GM23338 (cell line): ENCODE measurements around the gene FBXW11.

Source experiments
- CREB1 ChIP-seq: fragments of 250-450 bp; sonication (Bioruptor Pico); IDR thresholded peaks from 2 replicates; pipeline ENCODE4 v1.5.0; 2020; ENCODE audit warnings: low read depth, mild to moderate bottlenecking, moderate library complexity
- EZH2 ChIP-seq: fragments of 200-600 bp; sonication (generic); IDR thresholded peaks from one replicate; pipeline ENCODE4 v1.8.0; 2017; ENCODE audit warnings: antibody characterized with exemption, mild to moderate bottlenecking, low read depth; ENCODE audit not compliant: unreplicated experiment
- EZH2phosphoT487 ChIP-seq: fragments of 200-600 bp; sonication (generic); IDR thresholded peaks from one replicate; pipeline ENCODE4 v1.8.1; 2018; ENCODE audit warnings: antibody characterized with exemption; ENCODE audit not compliant: unreplicated experiment
- JUNB ChIP-seq: IDR thresholded peaks from one replicate; pipeline ENCODE4 v1.6.1; 2016; ENCODE audit warnings: antibody characterized with exemption; ENCODE audit not compliant: unreplicated experiment
- NANOG ChIP-seq: IDR thresholded peaks from 2 replicates; pipeline ENCODE4 v1.6.1; 2016; ENCODE audit warnings: antibody characterized with exemption, borderline replicate concordance
- POLR2AphosphoS5 ChIP-seq: IDR thresholded peaks from 2 replicates; pipeline ENCODE4 v1.6.1; 2016; ENCODE audit warnings: antibody characterized with exemption, low read depth
- STAT1 ChIP-seq: IDR thresholded peaks from one replicate; pipeline ENCODE4 v1.6.1; 2016; ENCODE audit warnings: antibody characterized with exemption; ENCODE audit not compliant: unreplicated experiment
- ZNF331 ChIP-seq: fragments of 250-450 bp; sonication (Bioruptor Pico); IDR thresholded peaks from 2 replicates; pipeline ENCODE4 v1.5.0; 2020; ENCODE audit warnings: low read depth, mild to moderate bottlenecking, moderate library complexity
- TF ChIP-seq, protein P1 (sequence below), 2 experiments: fragments of 200-600 bp in 1 of 2; sonication (generic) in 1 of 2; conservative IDR thresholded peaks; 2 replicates each; pipeline versions ENCODE4 v1.5.1 to v1.6.1; 2016 to 2017; ENCODE audit warnings: antibody characterized with exemption in 2 of 2, low read depth in 2 of 2, mild to moderate bottlenecking in 2 of 2, moderate library complexity in 1 of 2
- TF ChIP-seq, protein P2 (sequence below): IDR thresholded peaks from one replicate; pipeline ENCODE4 v1.6.1; 2018; ENCODE audit warnings: antibody characterized with exemption; ENCODE audit not compliant: unreplicated experiment
- TF ChIP-seq, protein P3 (sequence below): IDR thresholded peaks from 2 replicates; pipeline ENCODE4 v1.6.1; 2016; ENCODE audit warnings: antibody characterized with exemption
- TF ChIP-seq, protein P4 (sequence below): fragments of 250-450 bp; sonication (Bioruptor Pico); IDR thresholded peaks from 2 replicates; pipeline ENCODE4 v1.5.0; 2020; ENCODE audit warnings: mild to moderate bottlenecking, moderate library complexity

DNA sequence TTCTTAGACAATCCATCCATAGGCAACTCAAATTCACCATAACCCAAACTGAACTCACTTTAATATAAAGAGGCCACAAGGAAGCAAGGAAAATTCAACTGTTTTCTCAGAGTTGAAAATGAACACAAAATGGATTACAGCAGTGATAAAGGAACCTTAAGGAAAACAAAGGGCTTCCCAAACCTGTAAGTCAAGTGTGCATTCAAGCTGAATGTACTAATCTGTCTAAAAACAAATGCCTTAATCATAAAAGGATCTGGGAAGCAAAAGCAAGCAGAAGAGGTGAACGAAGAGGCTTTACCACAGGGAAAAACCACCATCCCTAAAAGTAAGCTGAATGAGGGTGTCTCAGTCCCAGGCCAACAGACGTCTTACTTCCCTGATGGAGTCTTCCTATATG, 13.6 kb downstream of the FBXW11 start:
- TF ChIP-seq POLR2AphosphoS5 (no peak), JUNB (no peak), EZH2phosphoT487 (no peak), EZH2 (no peak), CREB1 (CRISPR knock-in tag) (no peak), ZNF331 (no peak), NANOG (no peak), STAT1 (no peak)
- TF ChIP-seq, protein P1, sequence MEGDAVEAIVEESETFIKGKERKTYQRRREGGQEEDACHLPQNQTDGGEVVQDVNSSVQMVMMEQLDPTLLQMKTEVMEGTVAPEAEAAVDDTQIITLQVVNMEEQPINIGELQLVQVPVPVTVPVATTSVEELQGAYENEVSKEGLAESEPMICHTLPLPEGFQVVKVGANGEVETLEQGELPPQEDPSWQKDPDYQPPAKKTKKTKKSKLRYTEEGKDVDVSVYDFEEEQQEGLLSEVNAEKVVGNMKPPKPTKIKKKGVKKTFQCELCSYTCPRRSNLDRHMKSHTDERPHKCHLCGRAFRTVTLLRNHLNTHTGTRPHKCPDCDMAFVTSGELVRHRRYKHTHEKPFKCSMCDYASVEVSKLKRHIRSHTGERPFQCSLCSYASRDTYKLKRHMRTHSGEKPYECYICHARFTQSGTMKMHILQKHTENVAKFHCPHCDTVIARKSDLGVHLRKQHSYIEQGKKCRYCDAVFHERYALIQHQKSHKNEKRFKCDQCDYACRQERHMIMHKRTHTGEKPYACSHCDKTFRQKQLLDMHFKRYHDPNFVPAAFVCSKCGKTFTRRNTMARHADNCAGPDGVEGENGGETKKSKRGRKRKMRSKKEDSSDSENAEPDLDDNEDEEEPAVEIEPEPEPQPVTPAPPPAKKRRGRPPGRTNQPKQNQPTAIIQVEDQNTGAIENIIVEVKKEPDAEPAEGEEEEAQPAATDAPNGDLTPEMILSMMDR (conservative IDR thresholded peaks at IDR 0.05; ENCODE audit: low read depth in 2 of 2), result no peak
- TF ChIP-seq, protein P2, sequence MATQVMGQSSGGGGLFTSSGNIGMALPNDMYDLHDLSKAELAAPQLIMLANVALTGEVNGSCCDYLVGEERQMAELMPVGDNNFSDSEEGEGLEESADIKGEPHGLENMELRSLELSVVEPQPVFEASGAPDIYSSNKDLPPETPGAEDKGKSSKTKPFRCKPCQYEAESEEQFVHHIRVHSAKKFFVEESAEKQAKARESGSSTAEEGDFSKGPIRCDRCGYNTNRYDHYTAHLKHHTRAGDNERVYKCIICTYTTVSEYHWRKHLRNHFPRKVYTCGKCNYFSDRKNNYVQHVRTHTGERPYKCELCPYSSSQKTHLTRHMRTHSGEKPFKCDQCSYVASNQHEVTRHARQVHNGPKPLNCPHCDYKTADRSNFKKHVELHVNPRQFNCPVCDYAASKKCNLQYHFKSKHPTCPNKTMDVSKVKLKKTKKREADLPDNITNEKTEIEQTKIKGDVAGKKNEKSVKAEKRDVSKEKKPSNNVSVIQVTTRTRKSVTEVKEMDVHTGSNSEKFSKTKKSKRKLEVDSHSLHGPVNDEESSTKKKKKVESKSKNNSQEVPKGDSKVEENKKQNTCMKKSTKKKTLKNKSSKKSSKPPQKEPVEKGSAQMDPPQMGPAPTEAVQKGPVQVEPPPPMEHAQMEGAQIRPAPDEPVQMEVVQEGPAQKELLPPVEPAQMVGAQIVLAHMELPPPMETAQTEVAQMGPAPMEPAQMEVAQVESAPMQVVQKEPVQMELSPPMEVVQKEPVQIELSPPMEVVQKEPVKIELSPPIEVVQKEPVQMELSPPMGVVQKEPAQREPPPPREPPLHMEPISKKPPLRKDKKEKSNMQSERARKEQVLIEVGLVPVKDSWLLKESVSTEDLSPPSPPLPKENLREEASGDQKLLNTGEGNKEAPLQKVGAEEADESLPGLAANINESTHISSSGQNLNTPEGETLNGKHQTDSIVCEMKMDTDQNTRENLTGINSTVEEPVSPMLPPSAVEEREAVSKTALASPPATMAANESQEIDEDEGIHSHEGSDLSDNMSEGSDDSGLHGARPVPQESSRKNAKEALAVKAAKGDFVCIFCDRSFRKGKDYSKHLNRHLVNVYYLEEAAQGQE, result no peak
- TF ChIP-seq, protein P3, sequence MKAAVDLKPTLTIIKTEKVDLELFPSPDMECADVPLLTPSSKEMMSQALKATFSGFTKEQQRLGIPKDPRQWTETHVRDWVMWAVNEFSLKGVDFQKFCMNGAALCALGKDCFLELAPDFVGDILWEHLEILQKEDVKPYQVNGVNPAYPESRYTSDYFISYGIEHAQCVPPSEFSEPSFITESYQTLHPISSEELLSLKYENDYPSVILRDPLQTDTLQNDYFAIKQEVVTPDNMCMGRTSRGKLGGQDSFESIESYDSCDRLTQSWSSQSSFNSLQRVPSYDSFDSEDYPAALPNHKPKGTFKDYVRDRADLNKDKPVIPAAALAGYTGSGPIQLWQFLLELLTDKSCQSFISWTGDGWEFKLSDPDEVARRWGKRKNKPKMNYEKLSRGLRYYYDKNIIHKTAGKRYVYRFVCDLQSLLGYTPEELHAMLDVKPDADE, result no peak
- TF ChIP-seq, protein P4, sequence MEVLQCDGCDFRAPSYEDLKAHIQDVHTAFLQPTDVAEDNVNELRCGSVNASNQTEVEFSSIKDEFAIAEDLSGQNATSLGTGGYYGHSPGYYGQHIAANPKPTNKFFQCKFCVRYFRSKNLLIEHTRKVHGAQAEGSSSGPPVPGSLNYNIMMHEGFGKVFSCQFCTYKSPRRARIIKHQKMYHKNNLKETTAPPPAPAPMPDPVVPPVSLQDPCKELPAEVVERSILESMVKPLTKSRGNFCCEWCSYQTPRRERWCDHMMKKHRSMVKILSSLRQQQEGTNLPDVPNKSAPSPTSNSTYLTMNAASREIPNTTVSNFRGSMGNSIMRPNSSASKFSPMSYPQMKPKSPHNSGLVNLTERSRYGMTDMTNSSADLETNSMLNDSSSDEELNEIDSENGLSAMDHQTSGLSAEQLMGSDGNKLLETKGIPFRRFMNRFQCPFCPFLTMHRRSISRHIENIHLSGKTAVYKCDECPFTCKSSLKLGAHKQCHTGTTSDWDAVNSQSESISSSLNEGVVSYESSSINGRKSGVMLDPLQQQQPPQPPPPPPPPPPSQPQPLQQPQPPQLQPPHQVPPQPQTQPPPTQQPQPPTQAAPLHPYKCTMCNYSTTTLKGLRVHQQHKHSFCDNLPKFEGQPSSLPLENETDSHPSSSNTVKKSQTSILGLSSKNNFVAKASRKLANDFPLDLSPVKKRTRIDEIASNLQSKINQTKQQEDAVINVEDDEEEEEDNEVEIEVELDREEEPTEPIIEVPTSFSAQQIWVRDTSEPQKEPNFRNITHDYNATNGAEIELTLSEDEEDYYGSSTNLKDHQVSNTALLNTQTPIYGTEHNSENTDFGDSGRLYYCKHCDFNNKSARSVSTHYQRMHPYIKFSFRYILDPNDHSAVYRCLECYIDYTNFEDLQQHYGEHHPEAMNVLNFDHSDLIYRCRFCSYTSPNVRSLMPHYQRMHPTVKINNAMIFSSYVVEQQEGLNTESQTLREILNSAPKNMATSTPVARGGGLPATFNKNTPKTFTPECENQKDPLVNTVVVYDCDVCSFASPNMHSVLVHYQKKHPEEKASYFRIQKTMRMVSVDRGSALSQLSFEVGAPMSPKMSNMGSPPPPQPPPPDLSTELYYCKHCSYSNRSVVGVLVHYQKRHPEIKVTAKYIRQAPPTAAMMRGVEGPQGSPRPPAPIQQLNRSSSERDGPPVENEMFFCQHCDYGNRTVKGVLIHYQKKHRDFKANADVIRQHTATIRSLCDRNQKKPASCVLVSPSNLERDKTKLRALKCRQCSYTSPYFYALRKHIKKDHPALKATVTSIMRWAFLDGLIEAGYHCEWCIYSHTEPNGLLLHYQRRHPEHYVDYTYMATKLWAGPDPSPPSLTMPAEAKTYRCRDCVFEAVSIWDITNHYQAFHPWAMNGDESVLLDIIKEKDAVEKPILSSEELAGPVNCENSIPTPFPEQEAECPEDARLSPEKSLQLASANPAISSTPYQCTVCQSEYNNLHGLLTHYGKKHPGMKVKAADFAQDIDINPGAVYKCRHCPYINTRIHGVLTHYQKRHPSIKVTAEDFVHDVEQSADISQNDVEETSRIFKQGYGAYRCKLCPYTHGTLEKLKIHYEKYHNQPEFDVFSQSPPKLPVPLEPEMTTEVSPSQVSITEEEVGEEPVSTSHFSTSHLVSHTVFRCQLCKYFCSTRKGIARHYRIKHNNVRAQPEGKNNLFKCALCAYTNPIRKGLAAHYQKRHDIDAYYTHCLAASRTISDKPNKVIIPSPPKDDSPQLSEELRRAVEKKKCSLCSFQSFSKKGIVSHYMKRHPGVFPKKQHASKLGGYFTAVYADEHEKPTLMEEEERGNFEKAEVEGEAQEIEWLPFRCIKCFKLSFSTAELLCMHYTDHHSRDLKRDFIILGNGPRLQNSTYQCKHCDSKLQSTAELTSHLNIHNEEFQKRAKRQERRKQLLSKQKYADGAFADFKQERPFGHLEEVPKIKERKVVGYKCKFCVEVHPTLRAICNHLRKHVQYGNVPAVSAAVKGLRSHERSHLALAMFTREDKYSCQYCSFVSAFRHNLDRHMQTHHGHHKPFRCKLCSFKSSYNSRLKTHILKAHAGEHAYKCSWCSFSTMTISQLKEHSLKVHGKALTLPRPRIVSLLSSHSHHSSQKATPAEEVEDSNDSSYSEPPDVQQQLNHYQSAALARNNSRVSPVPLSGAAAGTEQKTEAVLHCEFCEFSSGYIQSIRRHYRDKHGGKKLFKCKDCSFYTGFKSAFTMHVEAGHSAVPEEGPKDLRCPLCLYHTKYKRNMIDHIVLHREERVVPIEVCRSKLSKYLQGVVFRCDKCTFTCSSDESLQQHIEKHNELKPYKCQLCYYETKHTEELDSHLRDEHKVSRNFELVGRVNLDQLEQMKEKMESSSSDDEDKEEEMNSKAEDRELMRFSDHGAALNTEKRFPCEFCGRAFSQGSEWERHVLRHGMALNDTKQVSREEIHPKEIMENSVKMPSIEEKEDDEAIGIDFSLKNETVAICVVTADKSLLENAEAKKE, result no peak
